HepG2 (cell line): ENCODE measurements around the gene OR10J1. TPM values are rescaled to one million over a fixed set of nuclear protein-coding genes. Genes with fewer than 3 reads are reported as not detected.

Experiments used
- ATAC-seq: fragments of 200-7000 bp; cut with Tn5 transposase; 3 replicates; pipeline ENCODE4 v1.9.1; 2020; ENCODE audit warnings: mild to moderate bottlenecking, moderate library complexity
- BruUV-seq: library from RNA; stranded (reverse); fragments of 400-500 nt; replicated peaks from 2 replicates; lab custom pipeline; 2021; lab: Mats Ljungman, UMichigan
- CTCF ChIA-PET: fragments of 300-600 bp; formaldehyde crosslinking; extraction: SDS; loops from one replicate; lab custom pipeline; 2021; ENCODE audit warnings: low total read pairs, inconsistent platforms, low intra/inter-chr PET ratio; lab: Yijun Ruan, JAX
- POLR2A ChIA-PET: fragments of 350-600 bp; sonication (Branson Sonifier 250); formaldehyde crosslinking; loops from one replicate; lab custom pipeline; 2020; ENCODE audit warnings: antibody characterized with exemption, inconsistent platforms; lab: Yijun Ruan, JAX
- DNase-seq: peaks from one replicate; pipeline ENCODE4 v3.0.0-alpha.2; 2015; ENCODE audit warnings: low spot score
- FAIRE-seq: peaks from 3 replicates; lab custom pipeline; 2011; peaks lifted over from hg19 to GRCh38; lab: Jason Lieb, UNC
- H2AFZ ChIP-seq: one replicate; pipeline ENCODE4 v1.6.1; 2011; ENCODE audit warnings: low read length, inconsistent platforms
- H3K27ac ChIP-seq: fragments of 300-600 bp; 3 replicates; pipeline ENCODE4 v1.8.0; 2011; ENCODE audit warnings: mixed run types, mild to moderate bottlenecking, mixed read lengths, low read length, inconsistent platforms; ENCODE audit not compliant: insufficient read depth; ENCODE audit errors: extremely low read length
- H3K27me3 ChIP-seq, 2 experiments: fragments of 200-600 bp in 1 of 2; 2 replicates in 1 of 2; 3 replicates in 1 of 2; pipeline versions ENCODE4 v1.6.0 to v1.8.0; 2011; ENCODE audit warnings: low read length in 2 of 2, mild to moderate bottlenecking in 2 of 2, moderate library complexity in 2 of 2, inconsistent platforms in 1 of 2; ENCODE audit not compliant: insufficient read depth in 2 of 2, control insufficient read depth in 1 of 2
- H3K36me3 ChIP-seq, 2 experiments: fragments of 200-600 bp in 1 of 2; replicated peaks in 1 of 2; 2 replicates in 1 of 2; 3 replicates in 1 of 2; pipeline versions ENCODE4 v1.5.1 to v1.8.0; 2011; ENCODE audit warnings: low read length in 2 of 2, inconsistent platforms in 1 of 2; ENCODE audit not compliant: insufficient read depth in 2 of 2, control insufficient read depth in 1 of 2
- H3K4me1 ChIP-seq: 2 replicates; pipeline ENCODE4 v1.5.1; 2012; ENCODE audit warnings: low read length, inconsistent platforms; ENCODE audit not compliant: insufficient read depth
- H3K4me2 ChIP-seq: 2 replicates; pipeline ENCODE4 v1.6.0; 2011; ENCODE audit warnings: low read depth, low read length, inconsistent platforms
- H3K4me3 ChIP-seq, 3 experiments: fragments of 200-600 bp in 1 of 3; sonication (generic), shearing (Covaris generic) in 1 of 3; replicated peaks in 1 of 3; 2 replicates each; pipeline ENCODE4 v1.5.1; 2011 to 2016; ENCODE audit warnings: low read length in 3 of 3, inconsistent platforms in 2 of 3, low read depth in 2 of 3, mild to moderate bottlenecking in 2 of 3, control low read depth in 1 of 3, mixed read lengths in 1 of 3; ENCODE audit not compliant: insufficient read depth in 1 of 3
- H3K79me2 ChIP-seq: one replicate; pipeline ENCODE4 v1.6.1; 2011; ENCODE audit warnings: low read length, inconsistent platforms; ENCODE audit not compliant: insufficient read depth
- H3K9ac ChIP-seq: 2 replicates; pipeline ENCODE4 v1.6.0; 2011; ENCODE audit warnings: mild to moderate bottlenecking, low read depth, low read length, inconsistent platforms; ENCODE audit not compliant: insufficient read depth
- H3K9me3 ChIP-seq: 2 replicates; pipeline ENCODE4 v1.5.1; 2012; ENCODE audit warnings: mild to moderate bottlenecking, low read length
- H4K20me1 ChIP-seq: 2 replicates; pipeline ENCODE4 v1.6.0; 2011; ENCODE audit warnings: inconsistent platforms, mild to moderate bottlenecking, low read length, moderate library complexity; ENCODE audit not compliant: insufficient read depth
- AGO1 ChIP-seq: fragments of 200-400 bp; formaldehyde crosslinking; IDR thresholded peaks from 2 replicates; pipeline ENCODE4 v1.6.1; 2017; ENCODE audit warnings: mild to moderate bottlenecking, low read depth, low read length, moderate library complexity; ENCODE audit not compliant: poor library complexity, severe bottlenecking
- CREB1 ChIP-seq, 2 experiments: fragments of 450-650 bp in 1 of 2; IDR thresholded peaks; 2 replicates each; pipeline ENCODE4 v1.6.1; 2016 to 2017; ENCODE audit warnings: control low read depth in 1 of 2, mild to moderate bottlenecking in 1 of 2, missing compliant biosample characterization in 1 of 2, missing genetic modification characterization in 1 of 2
- CREBL2 ChIP-seq: sonication (generic); formaldehyde crosslinking; IDR thresholded peaks from 2 replicates; pipeline ENCODE4 v1.8.1; 2023; ENCODE audit warnings: missing genetic modification reagents, mild to moderate bottlenecking, borderline replicate concordance
- EZH2 ChIP-seq: conservative IDR thresholded peaks from 2 replicates; pipeline ENCODE4 v1.6.1; 2012; ENCODE audit warnings: mild to moderate bottlenecking, low read depth, low read length, moderate library complexity
- FOSL2 ChIP-seq: sonication (generic); formaldehyde crosslinking; IDR thresholded peaks from 2 replicates; pipeline ENCODE4 v1.4.0; 2020; ENCODE audit warnings: missing genetic modification reagents
- IKZF1 ChIP-seq: fragments of 450-650 bp; IDR thresholded peaks from 2 replicates; pipeline ENCODE4 v1.7.1; 2016
- PAXIP1 ChIP-seq: sonication (generic); formaldehyde crosslinking; conservative IDR thresholded peaks from 2 replicates; pipeline ENCODE4 v1.4.0; 2020; ENCODE audit warnings: mild to moderate bottlenecking, missing genetic modification reagents, moderate library complexity
- PCBP2 ChIP-seq: fragments of 200-400 bp; formaldehyde crosslinking; optimal IDR thresholded peaks from 2 replicates; pipeline ENCODE3; 2018; ENCODE audit warnings: low read length, low read depth; ENCODE audit not compliant: poor library complexity, severe bottlenecking
- PHB2 ChIP-seq: fragments of 450-650 bp; IDR thresholded peaks from 2 replicates; pipeline ENCODE4 v1.6.1; 2018; ENCODE audit not compliant: partially characterized antibody
- RELA ChIP-seq: sonication (generic); formaldehyde crosslinking; IDR thresholded peaks from 2 replicates; pipeline ENCODE4 v1.4.0; 2020; ENCODE audit warnings: missing genetic modification reagents
- ZBTB46 ChIP-seq: sonication (generic); formaldehyde crosslinking; IDR thresholded peaks from 2 replicates; pipeline ENCODE4 v1.4.0; 2020; ENCODE audit warnings: mild to moderate bottlenecking, missing genetic modification reagents, borderline replicate concordance
- ZNF317 ChIP-seq: sonication (generic); formaldehyde crosslinking; IDR thresholded peaks from 2 replicates; pipeline ENCODE4 v1.5.0; 2020; ENCODE audit warnings: mild to moderate bottlenecking, missing genetic modification reagents
- whole genome bisulfite sequencing: methylation state at CpG from one replicate; pipeline ENCODE4 v1.1.6; 2017; ENCODE audit warnings: low lambda C conversion rate; 5-methylcytosine and 5-hydroxymethylcytosine counted together
- in situ Hi-C: cut with HindIII; loops from 2 replicates; pipeline ENCODE4 v1.10.0; 2017; ENCODE audit warnings: low pct_unique_long_range_greater_than_20kb; ENCODE audit not compliant: extremely low pct_ligation_motif_present
- intact Hi-C: fragments of 100-400 bp; cut with micrococcal nuclease; formaldehyde crosslinking; loops from one replicate; pipeline ENCODE4 v1.10.0; 2022; ENCODE audit not compliant: unreplicated experiment
- polyA plus RNA-seq, 8 experiments: library from polyadenylated mRNA; depleted of rRNA in 3 of 8; stranded (reverse) in 7 of 8; unstranded in 1 of 8; fragments of >200 nt; fragmentation: Illumina TruSeq in 4 of 8; extraction: Trizol in 4 of 8; gene quantifications; 2 replicates each; pipeline versions ENCODE4 v1.2.1 to v1.2.3, GENCODE V29; 2011 to 2016; ENCODE audit warnings: low read depth in 4 of 8, missing spikeins in 1 of 8, mixed read lengths in 1 of 8; ENCODE audit not compliant: insufficient read depth in 1 of 8
- total RNA-seq, 5 experiments: library from RNA; depleted of rRNA; stranded (reverse); fragments of >200 nt; fragmentation: Illumina TruSeq; extraction: Trizol; gene quantifications; 2 replicates each; pipeline ENCODE4 v1.2.3, GENCODE V29; 2016; ENCODE audit warnings: low read depth in 1 of 5

Gene OR10J1
- total and polyA plus RNA-seq, 2 of the 13 experiments (the other 11 are each of a cell fraction or from before 2014, with no cell fraction given), result not detected

GRCh38 chr1:159429074-159429861 is 10.3 kb upstream of the OR10J1 start:
- CTCF ChIA-PET, result no interaction called here
- Histone ChIP-seq H4K20me1 (no peaks in the 10 kb centered on the region), H3K27ac (no peak overlapping the region), H3K4me2 (no peak overlapping the region), H3K4me1 (no peaks in the 10 kb centered on the region), H3K9ac (no peak overlapping the region), H3K9me3 (peaks cover 53% of the 10 kb centered on the region), H3K4me3 (no peak overlapping the region), H3K27me3 (no peaks in the 10 kb centered on the region; a peak in 1 of 5 replicates), H2AFZ (no peak overlapping the region), H3K79me2 (no peaks in the 10 kb centered on the region), H3K36me3 (no peaks in the 10 kb centered on the region)
- DNase-seq, result no peak
- TF ChIP-seq CREBL2 (CRISPR knock-in tag), result no peak
- TF ChIP-seq CREB1 (IDR thresholded peaks at IDR 0.05), result 0 out of 2 replicates have a peak, but pooled peaks have one; percentile 4
- no peak for TF ChIP-seq CREB1 (CRISPR knock-in tag; IDR thresholded peaks at IDR 0.05)
- WGBS, result 36% methylated on average over 4 of the region's 4 CpGs
- POLR2A ChIA-PET, result no interaction called here
- no peak for ATAC-seq
- in situ Hi-C loops (no loop called here), intact Hi-C loops (no loop called here)
- no peak for FAIRE-seq
- no TSS peak for BruUV-seq

- Histone ChIP-seq H2AFZ (no peak overlapping the region), H3K4me2 (no peak overlapping the region), H3K4me1 (no peaks in the 10 kb centered on the region), H3K79me2 (no peaks in the 10 kb centered on the region), H3K9me3 (peaks cover 69% of the 10 kb centered on the region), H4K20me1 (no peaks in the 10 kb centered on the region), H3K36me3 (no peaks in the 10 kb centered on the region), H3K27ac (no peak overlapping the region), H3K4me3 (no peak overlapping the region), H3K9ac (no peak overlapping the region), H3K27me3 (no peaks in the 10 kb centered on the region; a peak in 1 of 5 replicates)
- no peak for ATAC-seq
- DNase-seq, result no peak
- POLR2A ChIA-PET, result no interaction called here
- intact Hi-C loops (no loop called here), in situ Hi-C loops (no loop called here)
- 38% methylated on average over 6 of the region's 6 CpGs for WGBS
- CTCF ChIA-PET, result no interaction called here
- FAIRE-seq, result no peak
- no TSS peak for BruUV-seq
- TF ChIP-seq PHB2 (no peak), PCBP2 (no peak), PAXIP1 (CRISPR knock-in tag) (no peak), AGO1 (no peak), RELA (no peak), ZBTB46 (no peak), ZNF317 (CRISPR knock-in tag) (no peak), IKZF1 (no peak), EZH2 (no peak), FOSL2 (CRISPR knock-in tag) (no peak)
Measured at GRCh38 chr1:159430985-159431384, 8.5 kb upstream of the OR10J1 start.
